IgD-negative memory B cell (primary cell): ENCODE data around the gene FNDC8. TPM values are rescaled to one million over a fixed set of nuclear protein-coding genes. Genes with fewer than 3 reads are reported as not detected.
"Not testable (repeated sequence)": the region's sequence is repeated elsewhere in the genome, so short reads cannot be mapped to it uniquely, and the experiment has no call there.

Source experiments
- H3K27ac Mint-ChIP-seq, 3 donors: one replicate each; pipeline ENCODE4 v1.8.0; 2020 to 2022; ENCODE audit warnings: mild to moderate bottlenecking in 3 of 3, mixed read lengths in 3 of 3, moderate library complexity in 1 of 3
- H3K27me3 Mint-ChIP-seq: one replicate; pipeline ENCODE4 v1.8.0; 2021; ENCODE audit warnings: mixed read lengths
- H3K36me3 Mint-ChIP-seq: one replicate; pipeline ENCODE4 v1.8.0; 2020; ENCODE audit warnings: mild to moderate bottlenecking, mixed read lengths
- H3K4me1 Mint-ChIP-seq, 3 donors: one replicate each; pipeline ENCODE4 v1.8.0; 2020 to 2022; ENCODE audit warnings: mixed read lengths in 3 of 3, mild to moderate bottlenecking in 1 of 3
- H3K4me3 Mint-ChIP-seq, 4 donors: one replicate each; pipeline ENCODE4 v1.8.0; 2020 to 2022; ENCODE audit warnings: mild to moderate bottlenecking in 4 of 4, mixed read lengths in 4 of 4, moderate library complexity in 3 of 4
- H3K9me3 Mint-ChIP-seq, 3 donors: one replicate each; pipeline ENCODE4 v1.8.0; 2020 to 2021; ENCODE audit warnings: mixed read lengths in 3 of 3, mild to moderate bottlenecking in 1 of 3
- polyA plus RNA-seq: library from polyadenylated mRNA; unstranded; fragments of 300-500 nt; fragmentation: Illumina TruSeq; gene quantifications from one replicate; pipeline ENCODE4 v1.2.3, GENCODE V29; 2021

The FNDC8 gene
- polyA plus RNA-seq, 1 donor from 2014 or later = not detected

DNA sequence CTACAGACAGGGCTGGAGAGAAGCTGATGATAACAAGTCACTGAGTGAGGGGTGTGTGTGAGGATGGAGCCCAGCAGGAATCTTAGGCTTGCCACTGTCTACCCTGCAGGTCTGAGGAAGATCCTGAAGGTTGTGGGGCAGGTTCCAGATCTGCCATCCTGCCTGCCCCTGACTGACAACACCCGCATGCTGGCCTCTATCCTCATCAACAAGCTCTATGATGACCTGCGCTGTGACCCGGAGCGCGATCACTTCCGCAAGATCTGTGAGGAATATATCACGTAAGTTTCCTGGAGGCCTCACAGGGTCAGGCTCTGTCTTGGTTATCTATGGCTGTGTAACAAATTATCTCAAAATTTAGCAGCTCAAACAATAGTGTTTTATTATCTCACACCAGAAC, 42.5 kb downstream of the FNDC8 start:
- Mint-ChIP-seq H3K4me3 (no peak overlapping the region), H3K36me3 (no peaks in the 10 kb centered on the region), H3K4me1 (peaks cover 0 to 4% (median 0%) of the 10 kb centered on the region in 3 donors), H3K27me3 (peaks cover 28% of the 10 kb centered on the region), H3K9me3 (peaks cover 0 to 2% (median 0%) of the 10 kb centered on the region in 3 donors), H3K27ac (no peak overlapping the region)

GRCh38 chr17:35164716-35165115, 43.3 kb downstream of the FNDC8 start:
- peaks cover 30% of the 10 kb centered on the region for H3K27me3 Mint-ChIP-seq
- H3K36me3 Mint-ChIP-seq = no peaks in the 10 kb centered on the region
- H3K27ac Mint-ChIP-seq = no peak overlapping the region
- no peak overlapping the region for H3K4me3 Mint-ChIP-seq
- H3K4me1 Mint-ChIP-seq = peaks cover 0 to 4% (median 0%) of the 10 kb centered on the region in 3 donors
- H3K9me3 Mint-ChIP-seq = peaks cover 0 to 2% (median 0%) of the 10 kb centered on the region in 3 donors

DNA sequence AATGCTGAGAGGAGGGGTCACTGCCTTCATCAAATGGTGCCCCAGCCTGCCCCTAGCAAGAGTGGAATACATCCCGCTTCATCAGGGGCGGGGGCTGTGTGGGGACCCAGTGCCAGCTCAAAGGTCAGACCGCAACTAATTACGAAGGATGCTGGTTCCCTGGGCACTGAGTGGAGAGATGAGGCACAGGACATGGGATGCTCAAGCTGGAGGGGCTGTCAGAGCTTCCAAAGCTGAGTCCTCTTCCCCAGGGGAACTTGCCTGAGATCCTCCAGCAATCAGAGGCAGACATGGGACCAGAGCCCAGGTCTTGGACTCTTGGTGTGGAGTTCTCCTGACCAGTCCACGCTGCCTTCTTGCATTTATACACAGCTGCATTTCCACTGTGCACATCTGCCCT, 45.1 kb downstream of the FNDC8 start:
- Mint-ChIP-seq H3K27ac (no peak overlapping the region), H3K27me3 (peaks cover 25% of the 10 kb centered on the region), H3K4me3 (no peak overlapping the region), H3K4me1 (peaks cover 0 to 2% (median 0%) of the 10 kb centered on the region in 3 donors), H3K36me3 (no peaks in the 10 kb centered on the region), H3K9me3 (peaks cover 0 to 2% (median 0%) of the 10 kb centered on the region in 3 donors)

- Mint-ChIP-seq H3K27ac (no peak overlapping the region), H3K4me3 (no peak overlapping the region), H3K9me3 (peaks cover 0 to 2% (median 0%) of the 10 kb centered on the region in 3 donors), H3K36me3 (no peaks in the 10 kb centered on the region), H3K4me1 (peaks cover 0 to 2% (median 0%) of the 10 kb centered on the region in 3 donors), H3K27me3 (peaks cover 23% of the 10 kb centered on the region)
These were observed 45.6 kb downstream of the FNDC8 start for GRCh38 chr17:35167046-35167445.

DNA sequence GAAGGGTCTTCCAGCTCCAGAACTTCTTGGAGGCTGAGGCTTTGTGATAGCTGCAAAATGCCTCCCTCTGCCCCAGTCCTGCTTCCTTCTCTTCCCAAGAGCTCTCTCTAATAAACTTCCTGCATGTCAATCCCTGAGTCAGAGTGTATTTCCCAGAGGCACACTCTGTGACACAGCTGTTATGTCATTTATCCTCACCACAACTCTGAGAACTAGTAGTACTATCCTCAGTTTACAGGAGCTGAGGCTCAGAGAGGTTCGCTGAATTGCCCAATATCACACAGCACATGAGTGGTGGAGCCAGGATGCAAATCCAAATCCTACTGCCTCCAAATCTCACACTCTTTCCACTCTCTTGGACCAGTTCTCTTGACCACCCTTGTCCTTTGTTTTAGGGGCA, 46.3 kb downstream of the FNDC8 start:
- H3K36me3 Mint-ChIP-seq = no peaks in the 10 kb centered on the region
- H3K27ac Mint-ChIP-seq = peak overlapping the region in 1 of 3 donors; percentile 59

GRCh38 chr17:35169835-35170363, 48.5 kb downstream of the FNDC8 start:
- no peaks in the 10 kb centered on the region for H3K9me3 Mint-ChIP-seq
- peaks cover 16% of the 10 kb centered on the region for H3K27me3 Mint-ChIP-seq
- H3K27ac Mint-ChIP-seq = no peak overlapping the region
- H3K4me1 Mint-ChIP-seq = peaks cover 0 to 2% (median 0%) of the 10 kb centered on the region in 3 donors
- no peak overlapping the region for H3K4me3 Mint-ChIP-seq
- H3K36me3 Mint-ChIP-seq = no peaks in the 10 kb centered on the region

More for the DNA sequence above, 46.3 kb downstream of the FNDC8 start:
- Mint-ChIP-seq H3K4me3 (no peak overlapping the region), H3K4me1 (peaks cover 0 to 2% (median 0%) of the 10 kb centered on the region in 3 donors), H3K27me3 (peaks cover 20% of the 10 kb centered on the region), H3K9me3 (peaks cover 0 to 2% (median 0%) of the 10 kb centered on the region in 3 donors)

- H3K4me1 Mint-ChIP-seq = peaks cover 0 to 2% (median 0%) of the 10 kb centered on the region in 3 donors
- no peak overlapping the region for H3K4me3 Mint-ChIP-seq
- no peak overlapping the region for H3K27ac Mint-ChIP-seq
- H3K9me3 Mint-ChIP-seq = no peaks in the 10 kb centered on the region
- peaks cover 15% of the 10 kb centered on the region for H3K27me3 Mint-ChIP-seq
- no peaks in the 10 kb centered on the region for H3K36me3 Mint-ChIP-seq
These were observed 49.8 kb downstream of the FNDC8 start for GRCh38 chr17:35170968-35171771.

DNA sequence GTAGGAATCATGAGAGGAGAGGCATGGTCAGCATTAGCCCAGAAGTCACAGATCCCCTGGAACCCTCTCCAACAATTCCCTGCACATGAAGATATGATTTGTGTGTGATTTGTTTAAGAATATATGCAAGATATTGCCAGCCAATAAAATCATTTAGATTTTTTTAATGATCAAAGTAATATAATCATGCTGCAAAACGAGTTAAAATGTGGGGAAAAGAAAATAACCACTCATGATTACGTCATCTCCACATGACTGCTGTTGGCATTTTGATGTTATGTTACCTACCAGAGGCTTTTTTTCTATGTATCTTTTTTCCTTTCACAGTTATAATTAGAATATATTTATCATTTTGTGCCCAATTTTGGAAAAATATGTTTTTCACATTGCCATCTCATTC, 50.4 kb downstream of the FNDC8 start:
- Mint-ChIP-seq H3K36me3 (no peaks in the 10 kb centered on the region), H3K27me3 (peaks cover 11% of the 10 kb centered on the region), H3K27ac (no peak overlapping the region), H3K4me1 (peaks cover 0 to 2% (median 0%) of the 10 kb centered on the region in 3 donors), H3K4me3 (no peak overlapping the region), H3K9me3 (no peaks in the 10 kb centered on the region)

DNA sequence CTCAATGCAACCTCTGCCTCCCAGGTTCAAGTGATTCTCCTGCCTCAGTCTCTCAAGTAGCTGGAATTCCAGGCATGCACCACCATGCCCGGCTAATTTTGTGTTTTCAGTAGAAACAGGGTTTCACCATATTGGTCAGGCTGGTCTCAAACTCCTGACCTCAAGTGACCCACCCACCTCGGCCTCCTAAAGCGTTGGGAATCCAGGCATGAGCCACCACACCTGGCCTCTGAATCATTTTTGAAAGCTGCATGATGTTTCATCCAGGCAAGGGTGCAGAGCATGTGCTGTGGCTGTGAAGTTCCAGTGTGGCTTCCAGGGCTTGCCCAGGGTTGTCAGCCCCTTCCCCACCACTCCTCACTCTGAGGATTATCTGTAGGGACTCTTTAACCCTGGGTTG, 50.9 kb downstream of the FNDC8 start:
- peaks cover 11% of the 10 kb centered on the region for H3K27me3 Mint-ChIP-seq
- H3K36me3 Mint-ChIP-seq, H3K4me3 Mint-ChIP-seq, H3K4me1 Mint-ChIP-seq, H3K27ac Mint-ChIP-seq, H3K9me3 Mint-ChIP-seq: not testable (repeated sequence)

GRCh38 chr17:35174835-35175334, 53.5 kb downstream of the FNDC8 start:
- Mint-ChIP-seq H3K9me3 (no peaks in the 10 kb centered on the region), H3K4me3 (no peak overlapping the region), H3K27me3 (peaks cover 5% of the 10 kb centered on the region), H3K36me3 (no peaks in the 10 kb centered on the region), H3K27ac (no peak overlapping the region), H3K4me1 (peaks cover 0 to 2% (median 0%) of the 10 kb centered on the region in 3 donors)

DNA sequence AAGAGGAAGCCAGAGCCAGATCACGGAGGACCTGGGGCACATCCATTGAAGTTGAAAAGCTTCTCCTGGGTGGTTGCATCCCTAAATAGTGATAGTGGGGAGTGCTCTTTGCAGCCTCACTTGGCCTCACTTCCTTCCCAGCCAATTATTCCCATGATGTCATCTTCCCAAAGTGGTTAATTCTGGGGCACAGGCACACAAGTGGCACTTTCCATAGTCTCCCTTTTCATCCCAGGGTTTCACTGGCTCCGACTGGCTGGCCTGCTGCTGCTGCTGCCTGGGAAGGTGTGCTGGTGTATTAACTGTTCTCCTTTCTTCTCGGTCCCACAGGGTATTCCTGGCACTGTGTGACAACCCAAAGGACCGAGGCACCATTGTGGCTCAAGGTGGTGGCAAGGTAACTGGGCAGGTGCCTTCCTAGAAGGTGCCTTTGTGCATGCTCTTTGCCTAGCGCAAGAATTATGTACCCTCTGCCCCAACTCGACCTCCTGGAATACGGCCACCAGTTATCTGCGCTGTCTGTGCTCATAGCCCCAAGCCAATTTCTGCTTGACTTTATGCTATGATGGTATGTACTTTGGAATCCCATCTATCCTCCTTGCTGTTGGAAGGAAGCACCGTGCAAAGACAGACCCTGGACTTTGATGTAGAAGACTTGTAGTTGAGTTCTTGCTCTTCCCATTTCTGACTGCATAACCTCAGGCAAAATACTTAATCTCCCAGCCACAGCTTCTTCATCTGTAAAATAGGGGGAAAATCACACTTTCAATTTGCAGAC, 54.4 kb downstream of the FNDC8 start:
- H3K4me1 Mint-ChIP-seq = peaks cover 0 to 2% (median 0%) of the 10 kb centered on the region in 3 donors
- no peaks in the 10 kb centered on the region for H3K36me3 Mint-ChIP-seq
- H3K4me3 Mint-ChIP-seq = no peak overlapping the region
- H3K27ac Mint-ChIP-seq = no peak overlapping the region
- no peaks in the 10 kb centered on the region for H3K9me3 Mint-ChIP-seq
- H3K27me3 Mint-ChIP-seq = peaks cover 5% of the 10 kb centered on the region

DNA sequence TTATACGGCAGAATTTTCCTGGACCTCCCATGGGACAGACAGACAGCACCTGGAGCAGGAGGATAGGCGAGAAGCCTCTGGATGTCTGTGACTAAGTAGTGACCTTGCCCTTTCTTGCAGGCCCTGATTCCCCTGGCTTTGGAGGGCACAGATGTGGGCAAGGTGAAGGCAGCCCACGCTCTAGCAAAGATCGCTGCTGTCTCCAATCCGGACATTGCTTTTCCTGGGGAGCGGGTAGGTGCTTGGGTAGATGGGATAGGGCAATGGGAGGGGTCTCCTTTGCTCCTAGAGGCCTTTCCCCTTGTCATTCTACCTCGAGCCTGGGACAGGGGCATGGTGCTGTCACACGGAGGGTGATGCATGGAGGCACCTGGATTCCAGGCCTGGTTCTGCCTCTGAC, 55.5 kb downstream of the FNDC8 start:
- no peaks in the 10 kb centered on the region for H3K9me3 Mint-ChIP-seq
- H3K36me3 Mint-ChIP-seq = no peaks in the 10 kb centered on the region
- no peaks in the 10 kb centered on the region for H3K4me1 Mint-ChIP-seq
- H3K4me3 Mint-ChIP-seq = no peak overlapping the region
- H3K27me3 Mint-ChIP-seq = peaks cover 2% of the 10 kb centered on the region
- H3K27ac Mint-ChIP-seq = no peak overlapping the region

- not testable (repeated sequence) for H3K27ac Mint-ChIP-seq, H3K36me3 Mint-ChIP-seq, H3K4me3 Mint-ChIP-seq, H3K4me1 Mint-ChIP-seq, H3K9me3 Mint-ChIP-seq
- H3K27me3 Mint-ChIP-seq = peaks cover 12% of the 10 kb centered on the region
These were observed 58.0 kb downstream of the FNDC8 start for GRCh38 chr17:35179379-35179778.
